Measurements from ENCODE around the gene SLC25A13. TPM values are rescaled to one million over a fixed set of nuclear protein-coding genes. Genes with fewer than 3 reads are reported as not detected.

SLC25A13 gene
- total and polyA plus RNA-seq, 2 of the 13 experiments (the other 11 are each of a cell fraction or from before 2014, with no cell fraction given) = 36.2 to 84.9 TPM

- POLR2A ChIA-PET = no interaction called here
Observed at GRCh38 chr7:96266015-96266414, 55.9 kb downstream of the SLC25A13 start.

More at GRCh38 chr7:96266015-96266414, 55.9 kb downstream of the SLC25A13 start:
- no peaks in the 10 kb centered on the region for H3K9me3 ChIP-seq (ENCODE audit: low read length)
- no TSS peak for BruUV-seq (replicated peaks)
- H3K4me1 ChIP-seq (ENCODE audit: insufficient read depth, low read length) = peaks cover 22% of the 10 kb centered on the region
- H3K27me3 ChIP-seq (ENCODE audit: control insufficient read depth in 1 of 2, insufficient read depth in 2 of 2, low read length in 2 of 2) = no peaks in the 10 kb centered on the region
- WGBS (ENCODE audit: low lambda C conversion rate) = 92% methylated on average over 1 of the region's 1 CpG
- H3K36me3 ChIP-seq (replicated peaks in 1 of 2; ENCODE audit: control insufficient read depth in 1 of 2, insufficient read depth in 2 of 2, low read length in 2 of 2) = peaks cover 1 to 31% of the 10 kb centered on the region in 2 experiments; a peak in 4 of 5 replicates
- H3K27ac ChIP-seq (ENCODE audit: extremely low read length, insufficient read depth, low read length) = no peak overlapping the region
- CTCF ChIA-PET (ENCODE audit: low intra/inter-chr PET ratio, low total read pairs) = no interaction called here
- H3K4me2 ChIP-seq (ENCODE audit: low read depth, low read length) = no peak overlapping the region
- intact Hi-C loops (cut with micrococcal nuclease; ENCODE audit: unreplicated experiment) (no loop called here), in situ Hi-C loops (cut with HindIII; ENCODE audit: extremely low pct_ligation_motif_present, low pct_unique_long_range_greater_than_20kb) (no loop called here)
- peak; percentile 39 for FAIRE-seq
- H3K9ac ChIP-seq (ENCODE audit: insufficient read depth, low read depth, low read length) = no peak overlapping the region
- no peak overlapping the region for H2AFZ ChIP-seq (ENCODE audit: low read length)
- TF ChIP-seq ZNF33A (CRISPR knock-in tag; IDR thresholded peaks at IDR 0.05; ENCODE audit: borderline replicate concordance) (no peak), CENPBD1 (CRISPR knock-in tag; IDR thresholded peaks at IDR 0.05; ENCODE audit: borderline replicate concordance, low read depth) (no peak), ZBTB34 (CRISPR knock-in tag; IDR thresholded peaks at IDR 0.05) (no peak), BCL6 (CRISPR knock-in tag; IDR thresholded peaks at IDR 0.05) (0 out of 2 replicates have a peak, but pooled peaks have one; percentile 27), RARA (CRISPR knock-in tag; IDR thresholded peaks at IDR 0.05) (peak; percentile 42), IRX3 (CRISPR knock-in tag; IDR thresholded peaks at IDR 0.05; ENCODE audit: borderline replicate concordance, low read depth) (no peak), PPARG (CRISPR knock-in tag; conservative IDR thresholded peaks at IDR 0.05) (no peak), SKIL (CRISPR knock-in tag; IDR thresholded peaks at IDR 0.05; ENCODE audit: borderline replicate concordance) (no peak), NPAS2 (CRISPR knock-in tag; IDR thresholded peaks at IDR 0.05; ENCODE audit: borderline replicate concordance) (no peak)
- peak; percentile 48; the same call in 1 of the 3 replicates for ATAC-seq
- no peak overlapping the region for H3K4me3 ChIP-seq (replicated peaks in 1 of 3; ENCODE audit: insufficient read depth in 1 of 3, low read depth in 2 of 3, low read length in 3 of 3)
- 0 out of 2 replicates have a peak, but pooled peaks cover 5% of the 10 kb centered on the region for H4K20me1 ChIP-seq (ENCODE audit: insufficient read depth, low read length)
- peak; percentile 16 for DNase-seq (ENCODE audit: low spot score)
- peaks cover 49% of the 10 kb centered on the region for H3K79me2 ChIP-seq (ENCODE audit: insufficient read depth, low read length)
